ENCODE measurements around the gene SYVN1. TPM values are rescaled to one million over a fixed set of nuclear protein-coding genes. Genes with fewer than 3 reads are reported as not detected.

The SYVN1 gene
- total and polyA plus RNA-seq, 12 donors, result 22.2 to 34.0 (median 26.1) TPM

GRCh38 chr11:65170058-65170534, 35.8 kb upstream of the SYVN1 start, which contains the start of gene SPDYC:
SPDYC (plus strand) TSS chr11:65170233; CDS start chr11:65171358, 1,125 bp downstream.
- no peak for DNase-seq
- peak in 1 of 8 donors; percentile 56 for ATAC-seq
- WGBS, 2 donors, result 90 to 94% methylated on average over 21 of the region's 21 CpGs
- Histone ChIP-seq H3K4me3 (no peak within 1 kb of the TSS), H3K27ac (peak within 1 kb of the TSS in 1 of 10 donors; percentile 2), H3K27me3 (no peaks in the 10 kb centered on the region), H3K4me1 (peaks cover 0 to 6% (median 0%) of the 10 kb centered on the region in 9 donors), H3K36me3 (no peaks in the 10 kb centered on the region), H3K9me3 (no peaks in the 10 kb centered on the region)
- TF ChIP-seq, protein P1, sequence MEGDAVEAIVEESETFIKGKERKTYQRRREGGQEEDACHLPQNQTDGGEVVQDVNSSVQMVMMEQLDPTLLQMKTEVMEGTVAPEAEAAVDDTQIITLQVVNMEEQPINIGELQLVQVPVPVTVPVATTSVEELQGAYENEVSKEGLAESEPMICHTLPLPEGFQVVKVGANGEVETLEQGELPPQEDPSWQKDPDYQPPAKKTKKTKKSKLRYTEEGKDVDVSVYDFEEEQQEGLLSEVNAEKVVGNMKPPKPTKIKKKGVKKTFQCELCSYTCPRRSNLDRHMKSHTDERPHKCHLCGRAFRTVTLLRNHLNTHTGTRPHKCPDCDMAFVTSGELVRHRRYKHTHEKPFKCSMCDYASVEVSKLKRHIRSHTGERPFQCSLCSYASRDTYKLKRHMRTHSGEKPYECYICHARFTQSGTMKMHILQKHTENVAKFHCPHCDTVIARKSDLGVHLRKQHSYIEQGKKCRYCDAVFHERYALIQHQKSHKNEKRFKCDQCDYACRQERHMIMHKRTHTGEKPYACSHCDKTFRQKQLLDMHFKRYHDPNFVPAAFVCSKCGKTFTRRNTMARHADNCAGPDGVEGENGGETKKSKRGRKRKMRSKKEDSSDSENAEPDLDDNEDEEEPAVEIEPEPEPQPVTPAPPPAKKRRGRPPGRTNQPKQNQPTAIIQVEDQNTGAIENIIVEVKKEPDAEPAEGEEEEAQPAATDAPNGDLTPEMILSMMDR (IDR thresholded peaks at IDR 0.05), result no peak
- intact Hi-C loops (cut with DNase I), result no loop called here

- H3K4me3 ChIP-seq, result no peak overlapping the region
- TF ChIP-seq, protein P1 (IDR thresholded peaks at IDR 0.05), result no peak
- H3K4me1 ChIP-seq, result peaks cover 0 to 6% (median 0%) of the 10 kb centered on the region in 9 donors
- H3K27ac ChIP-seq, result peak overlapping the region in 1 of 10 donors; percentile 2
- ATAC-seq (no peak), DNase-seq (no peak)
- intact Hi-C loops (cut with DNase I), result no loop called here
- no peaks in the 10 kb centered on the region for H3K36me3 ChIP-seq
- no peaks in the 10 kb centered on the region for H3K9me3 ChIP-seq
- H3K27me3 ChIP-seq, result no peaks in the 10 kb centered on the region
- WGBS, 2 donors, result 72 to 75% methylated on average over 11 of the region's 11 CpGs
Observed at GRCh38 chr11:65169164-65169641, 34.9 kb upstream of the SYVN1 start.

GRCh38 chr11:65167656-65168055, 33.3 kb upstream of the SYVN1 start:
- Histone ChIP-seq H3K27ac (no peak overlapping the region), H3K9me3 (no peaks in the 10 kb centered on the region), H3K4me3 (no peak overlapping the region), H3K27me3 (no peaks in the 10 kb centered on the region), H3K36me3 (no peaks in the 10 kb centered on the region), H3K4me1 (peaks cover 0 to 6% (median 0%) of the 10 kb centered on the region in 9 donors)
- intact Hi-C loops (cut with DNase I), result no loop called here
- WGBS, 2 donors, result 82 to 83% methylated on average over 3 of the region's 3 CpGs
- TF ChIP-seq, protein P1 (IDR thresholded peaks at IDR 0.05), result no peak
- no peak for DNase-seq
- no peak for ATAC-seq

DNA sequence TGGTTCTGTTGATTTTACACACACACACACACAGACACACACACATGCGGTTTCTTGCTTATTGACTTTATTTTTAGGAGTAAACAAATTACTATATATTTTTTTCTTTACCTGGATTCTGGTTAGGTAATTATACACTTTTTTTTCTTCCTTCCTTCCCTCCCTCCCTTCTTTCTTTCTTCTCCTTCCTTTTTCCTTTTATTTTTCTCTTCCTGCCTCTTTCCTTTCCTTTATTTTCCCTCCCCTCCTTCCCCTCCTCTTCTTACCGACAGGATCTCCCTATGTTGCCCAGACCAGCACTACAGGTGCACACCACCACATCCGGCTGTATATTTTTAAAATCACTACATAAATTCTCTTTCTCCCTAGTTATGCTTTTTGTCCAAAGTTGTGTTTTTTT, 32.6 kb upstream of the SYVN1 start:
- Histone ChIP-seq H3K4me1 (peaks cover 0 to 6% (median 0%) of the 10 kb centered on the region in 9 donors), H3K27me3 (no peaks in the 10 kb centered on the region), H3K4me3 (no peak overlapping the region), H3K9me3 (no peaks in the 10 kb centered on the region), H3K27ac (no peak overlapping the region), H3K36me3 (no peaks in the 10 kb centered on the region)
- DNase-seq (no peak), ATAC-seq (no peak)
- intact Hi-C loops (cut with DNase I), result no loop called here
- TF ChIP-seq, protein P1 (IDR thresholded peaks at IDR 0.05), result no peak
- 81 to 87% methylated on average over 3 of the region's 3 CpGs for WGBS, 2 donors

Data from heart right ventricle (tissue), 16 donors.